GM18498 (cell line): Measurements from ENCODE around the gene RARB.

Experiments
- ATAC-seq: cut with Tn5 transposase; IDR thresholded peaks from one replicate; pipeline ENCODE4 v1.9.1; 2021; ENCODE audit warnings: mild to moderate bottlenecking, moderate library complexity; ENCODE audit not compliant: unreplicated experiment

The RARB gene

DNA sequence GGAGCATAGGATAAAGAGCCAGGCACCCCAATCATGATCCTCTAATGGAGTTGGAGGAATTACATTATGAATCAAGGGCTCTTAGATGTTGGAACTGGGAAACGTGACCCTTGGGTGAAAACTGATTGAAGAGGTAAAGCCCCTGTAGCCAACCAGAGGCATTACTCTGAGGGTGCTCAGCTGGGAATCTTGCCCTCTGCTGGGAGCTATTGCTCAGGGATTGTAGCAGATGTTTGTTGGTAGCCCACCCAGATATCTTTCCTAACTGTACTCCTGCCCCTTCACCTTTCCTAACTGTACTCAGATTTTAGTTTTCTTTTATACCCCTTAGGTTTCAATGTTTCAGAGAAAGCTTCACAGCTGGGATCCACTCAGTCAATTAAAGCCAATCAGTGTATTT, 74.2 kb downstream of the RARB start:
- no peak for ATAC-seq

DNA sequence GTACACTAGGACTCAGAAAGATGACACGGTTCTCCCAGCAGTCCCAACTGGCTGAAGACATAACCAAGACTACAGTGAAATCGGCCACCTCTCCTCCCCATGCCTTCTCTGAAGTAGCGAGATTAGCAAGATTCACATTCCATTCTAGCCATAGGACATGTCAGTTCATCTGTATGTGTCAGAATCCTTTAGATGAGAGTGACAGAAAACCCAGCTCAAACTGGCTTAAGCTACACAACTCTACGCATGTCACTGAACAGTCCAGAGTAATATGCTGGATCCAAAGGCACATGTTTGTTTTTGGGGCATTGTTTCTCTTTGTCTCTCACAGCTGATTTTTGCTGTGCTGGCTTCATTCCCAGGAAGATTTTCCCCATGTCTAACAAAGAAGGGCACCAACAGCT, 75.8 kb downstream of the RARB start:
- no peak for ATAC-seq

DNA sequence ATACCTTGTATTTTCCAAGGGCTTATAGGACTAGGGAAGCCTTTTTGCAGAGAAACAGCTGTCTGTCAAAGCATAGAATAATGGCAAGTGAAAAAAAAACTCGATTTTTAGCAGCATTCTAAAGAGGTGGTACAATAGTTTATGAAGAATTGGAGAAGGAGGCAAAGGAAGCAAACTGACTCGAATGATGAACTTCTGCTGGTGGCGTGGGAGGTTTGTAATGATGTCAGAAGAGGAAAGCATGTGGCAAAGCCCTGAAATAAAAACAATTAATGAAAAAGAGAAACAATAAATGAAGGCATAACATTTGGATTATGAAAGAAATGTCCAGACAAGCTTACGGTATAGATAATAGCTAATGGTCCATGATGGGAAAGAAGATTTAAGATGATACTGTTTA, 77.5 kb downstream of the RARB start:
- no peak for ATAC-seq

DNA sequence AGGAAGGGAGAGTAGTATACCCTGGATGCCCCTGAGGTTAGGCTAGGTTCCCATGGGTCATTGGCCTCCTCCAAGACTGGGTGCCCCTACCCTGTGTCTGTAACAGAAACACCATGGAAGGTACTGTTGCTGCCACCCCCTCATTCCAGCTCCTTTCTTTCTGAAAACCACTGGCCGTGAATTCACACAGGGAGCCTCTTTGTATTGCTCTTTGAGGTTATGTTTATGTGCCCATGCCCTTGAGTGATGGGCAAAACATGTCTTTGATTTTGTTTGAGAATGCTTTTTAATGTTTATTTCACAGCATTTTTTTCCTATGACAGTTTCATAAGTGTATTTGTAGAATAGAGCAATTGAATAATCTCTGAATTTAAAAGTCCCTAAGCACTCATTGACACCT, 79.7 kb downstream of the RARB start:
- no peak for ATAC-seq

DNA sequence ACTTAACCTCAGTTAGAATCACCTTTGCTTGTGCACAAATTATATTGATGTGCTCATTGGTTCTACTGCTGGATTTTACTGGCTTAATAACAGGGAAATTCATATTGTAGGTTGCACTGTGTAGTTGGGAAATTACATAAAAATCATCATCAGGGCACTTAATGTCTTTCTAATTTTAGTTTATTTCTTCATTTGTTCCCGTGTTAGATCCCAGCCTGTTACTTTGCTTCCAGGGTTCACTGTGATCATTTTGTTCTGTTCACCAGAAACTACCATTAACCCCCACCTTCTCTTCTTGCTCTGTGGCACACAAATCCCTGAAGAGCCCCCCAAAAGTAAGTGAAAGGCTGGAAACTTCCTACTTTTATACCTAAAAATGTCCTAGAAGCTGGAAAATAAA, 80.4 kb downstream of the RARB start:
- no peak for ATAC-seq

DNA sequence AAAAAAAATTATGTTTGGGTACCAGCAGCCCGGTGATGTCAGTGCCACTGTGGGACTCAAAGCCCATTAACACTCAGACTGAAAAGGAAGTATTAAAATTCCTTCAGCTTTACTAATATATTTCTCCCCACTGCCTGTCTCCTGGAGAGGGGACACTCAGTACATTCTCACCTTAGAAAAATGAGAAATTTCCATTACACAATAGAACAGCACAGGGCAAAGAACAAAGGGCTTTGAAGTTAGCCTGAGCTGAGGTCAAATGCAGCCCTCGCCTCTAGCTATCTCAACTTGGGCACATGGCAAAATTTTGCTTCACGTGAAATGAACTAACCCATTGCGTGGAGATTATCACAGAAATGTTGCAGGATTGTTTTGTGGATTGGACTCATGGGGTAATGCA, 80.8 kb downstream of the RARB start:
- no peak for ATAC-seq

DNA sequence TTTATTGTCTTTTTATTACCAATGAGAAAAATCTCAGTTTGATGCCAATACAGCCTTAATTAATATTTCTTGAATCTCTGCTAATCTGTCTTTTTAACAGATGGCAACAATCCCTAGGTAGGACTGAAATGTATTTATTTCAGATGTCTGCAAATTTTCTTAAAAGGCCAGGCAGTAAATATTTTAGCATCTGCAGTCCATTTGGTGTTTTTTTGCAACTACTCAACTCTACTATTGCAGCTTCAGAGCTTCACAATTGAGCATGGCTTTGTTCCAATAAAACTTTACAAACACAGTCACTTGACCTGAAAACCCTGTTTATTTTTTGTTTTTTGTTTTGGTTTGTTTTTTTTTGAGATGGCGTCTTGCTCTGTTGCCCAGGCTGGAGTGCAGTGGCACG, 82.7 kb downstream of the RARB start:
- no peak for ATAC-seq

DNA sequence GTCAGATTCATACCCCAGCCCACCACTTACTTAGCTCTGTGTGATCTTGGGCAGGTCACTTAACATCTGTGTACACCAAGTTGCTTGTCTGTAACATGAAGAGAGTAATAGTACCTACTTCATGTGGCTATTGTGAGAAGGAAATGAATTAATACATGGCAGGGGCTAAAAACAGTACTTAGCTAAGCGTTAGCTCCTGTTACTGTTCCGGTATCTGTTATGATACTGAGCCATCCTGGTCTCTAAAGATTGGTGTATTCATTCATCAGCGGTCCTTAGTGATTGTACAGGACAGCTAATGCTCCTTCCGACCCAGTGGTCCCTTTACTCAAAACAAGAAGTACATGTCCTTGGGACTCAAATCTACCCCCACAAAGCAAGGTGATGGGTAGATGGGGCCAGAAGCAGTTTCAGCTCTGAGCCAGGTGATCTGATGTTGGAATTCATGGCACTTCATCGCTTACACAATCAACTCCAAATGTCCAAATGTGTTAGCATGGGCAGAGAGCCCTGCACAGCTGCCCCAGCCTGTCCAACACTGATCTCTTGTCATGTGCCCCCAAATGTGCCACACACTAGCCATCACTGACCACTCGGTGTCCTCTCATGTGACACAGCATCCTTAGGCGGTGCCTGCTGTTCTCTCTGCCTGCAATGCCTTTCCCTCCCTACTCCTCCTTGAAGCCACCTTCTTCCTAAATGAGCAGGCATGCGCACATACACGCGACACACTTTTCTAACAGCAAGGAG, 84.1 kb downstream of the RARB start:
- ATAC-seq, result no peak

DNA sequence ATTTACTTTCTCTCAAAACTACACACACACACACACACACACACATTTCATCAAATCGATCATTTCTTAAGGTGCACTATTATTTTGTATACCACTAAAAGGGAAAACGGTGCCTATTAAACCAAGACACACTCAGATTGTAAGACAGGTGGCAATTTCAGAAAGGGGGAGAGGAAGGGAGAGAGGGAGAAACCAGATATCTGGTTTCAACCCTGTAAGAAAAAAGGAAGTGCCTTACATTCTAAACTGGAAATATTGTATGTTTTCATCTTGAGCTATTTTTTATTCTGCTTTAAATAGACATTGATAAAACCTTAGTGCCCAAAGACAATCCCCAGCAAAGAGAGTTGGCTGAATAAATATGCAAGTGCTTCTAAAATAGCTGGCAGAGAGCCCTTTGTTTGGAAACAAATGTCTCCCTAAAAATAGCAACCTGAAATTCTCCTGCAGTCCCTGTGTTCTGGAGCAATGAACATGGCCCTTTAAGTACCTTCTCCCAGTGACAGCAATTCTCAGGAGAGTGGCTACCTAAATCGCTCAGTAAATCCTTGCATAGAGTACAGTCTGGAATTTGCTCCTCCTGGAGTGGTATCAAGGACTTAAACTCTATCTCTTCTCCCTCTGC, 85.7 kb downstream of the RARB start:
- no peak for ATAC-seq

DNA sequence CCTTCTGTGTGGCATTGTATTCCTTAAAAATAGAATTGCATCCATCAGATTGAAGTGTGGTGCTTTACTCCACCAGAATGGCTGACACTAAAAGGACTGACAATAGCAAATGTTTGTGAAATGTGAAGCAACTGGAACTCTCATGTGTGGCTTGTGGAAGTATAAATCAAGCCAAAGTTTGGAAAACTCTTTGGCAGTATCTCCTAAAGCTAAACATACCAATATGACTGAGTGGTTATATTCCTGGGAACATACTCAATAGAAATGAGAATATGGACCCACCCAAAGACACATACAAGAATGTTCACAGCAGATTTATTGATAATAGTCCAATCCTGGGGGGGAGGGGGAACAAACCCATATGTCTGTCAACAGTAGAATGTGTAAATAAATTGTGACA, 87.1 kb downstream of the RARB start:
- ATAC-seq, result no peak

DNA sequence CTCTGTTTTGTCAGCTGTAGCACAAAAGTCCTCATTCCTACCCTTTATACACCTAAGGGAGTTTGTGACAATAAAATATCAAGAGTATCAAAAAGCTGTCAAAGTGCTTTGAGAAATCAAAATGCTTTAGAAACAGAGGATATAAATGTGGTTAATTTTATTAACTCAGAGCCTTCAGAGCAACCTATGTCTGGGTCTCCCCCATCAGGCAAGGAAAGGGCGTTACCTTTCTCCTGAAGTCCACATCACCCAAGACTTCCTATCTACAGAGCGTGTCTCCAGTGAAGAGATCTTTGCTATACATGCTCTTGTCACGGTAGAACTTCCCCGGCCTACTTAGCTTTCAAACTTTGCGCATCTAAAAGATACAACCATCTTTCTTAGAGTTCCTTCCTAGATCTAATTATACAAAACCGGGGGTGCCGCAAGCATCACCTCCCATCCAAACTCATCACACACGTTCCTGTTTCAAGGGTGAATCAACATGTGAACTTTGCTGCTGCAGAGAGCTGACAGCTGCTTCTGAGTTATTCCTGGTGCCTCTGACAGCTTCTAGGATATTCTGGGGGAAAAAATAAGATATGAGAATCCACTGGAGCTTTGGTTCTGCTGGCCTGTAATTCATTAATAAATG, 93.0 kb downstream of the RARB start:
- no peak for ATAC-seq

DNA sequence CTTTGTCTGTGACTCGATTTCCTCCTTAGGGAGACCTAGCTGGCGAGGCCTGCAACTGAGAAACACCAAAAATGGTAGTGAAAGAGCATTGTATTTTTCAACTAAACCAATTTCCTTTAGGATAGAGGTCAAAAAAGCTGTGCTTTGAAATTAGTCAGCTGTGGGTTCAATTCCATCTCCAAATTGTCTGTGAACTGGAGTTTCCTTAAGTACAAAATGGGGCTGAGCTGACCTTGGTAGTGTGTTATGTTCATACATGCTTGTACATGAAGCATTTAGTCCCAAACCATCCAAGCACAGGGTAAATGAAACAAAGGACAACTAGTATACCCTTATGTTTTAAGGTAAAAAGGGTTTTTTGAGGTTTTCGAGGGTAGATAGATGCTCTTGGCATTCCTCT, 99.3 kb downstream of the RARB start:
- no peak for ATAC-seq

DNA sequence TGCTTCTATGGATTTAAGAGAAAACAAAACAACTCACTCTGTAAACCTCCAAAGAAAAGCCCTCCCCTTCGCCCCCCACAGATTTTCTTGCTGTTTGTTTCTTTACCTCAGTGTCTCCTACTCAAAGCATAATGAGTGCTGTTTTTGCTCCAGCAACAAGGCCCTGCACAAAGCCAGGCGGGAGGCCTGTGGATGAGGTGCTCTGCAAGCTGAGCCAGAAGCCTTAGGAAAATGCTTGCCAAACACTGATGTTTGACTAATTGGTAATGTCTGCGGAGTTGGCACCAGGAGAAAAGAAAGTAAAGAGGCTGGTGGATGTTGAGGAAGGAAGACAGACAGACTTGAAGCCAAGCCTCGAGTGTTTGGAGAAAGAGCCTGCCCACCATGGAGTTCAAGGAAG, 99.7 kb downstream of the RARB start:
- ATAC-seq, result no peak

DNA sequence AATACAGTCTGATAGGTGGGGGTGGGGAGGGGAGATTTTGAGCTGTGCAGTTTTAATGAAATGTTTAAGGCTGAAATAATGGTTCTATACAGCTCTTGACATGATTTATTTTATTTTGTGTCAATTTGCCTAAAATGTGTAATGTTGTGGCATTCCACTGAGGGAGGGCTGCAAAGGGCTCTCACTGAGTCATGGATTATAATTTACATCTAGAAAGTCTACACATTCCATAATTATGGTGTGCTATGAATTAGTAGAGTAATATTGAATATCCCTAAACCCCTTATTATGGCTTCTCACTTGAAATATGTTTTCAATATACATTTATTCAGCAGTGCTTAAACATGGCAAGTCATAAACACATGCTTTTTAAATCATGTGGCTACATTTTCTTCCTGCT, 103.9 kb downstream of the RARB start:
- ATAC-seq, result no peak

DNA sequence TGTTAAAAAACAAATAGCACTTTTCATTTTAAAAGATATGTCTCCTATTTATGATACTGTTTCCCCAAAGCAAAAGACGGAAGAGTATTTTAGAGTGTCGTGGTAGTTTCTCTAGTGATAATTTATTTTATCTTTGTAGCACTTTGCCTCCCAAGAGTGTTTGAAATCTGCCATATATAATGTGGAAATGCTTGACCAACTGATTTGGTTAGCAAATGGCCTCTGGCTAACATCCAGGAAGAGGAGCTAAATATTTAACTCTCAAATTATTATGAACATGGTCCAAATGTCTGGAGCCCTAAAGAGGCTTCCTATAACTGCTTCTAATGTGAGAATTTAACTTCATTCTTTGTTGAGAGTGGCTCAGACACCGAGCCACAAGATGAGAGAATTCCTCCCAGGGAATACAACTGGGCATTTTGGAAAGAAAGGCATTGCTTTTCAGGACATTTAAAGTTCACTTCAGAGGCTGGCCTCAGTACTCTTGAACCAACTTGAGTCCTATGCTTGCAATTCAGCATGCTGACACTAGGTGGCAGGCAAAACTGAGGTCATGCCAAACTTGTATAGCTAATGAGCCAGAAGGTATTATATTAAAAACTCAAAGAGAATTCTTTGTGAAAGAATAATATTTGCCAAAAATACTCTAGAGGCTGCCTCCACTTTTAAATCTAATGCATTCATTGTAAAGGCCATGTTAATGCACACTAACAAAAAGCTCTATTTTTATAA, 104.5 kb downstream of the RARB start:
- no peak for ATAC-seq

DNA sequence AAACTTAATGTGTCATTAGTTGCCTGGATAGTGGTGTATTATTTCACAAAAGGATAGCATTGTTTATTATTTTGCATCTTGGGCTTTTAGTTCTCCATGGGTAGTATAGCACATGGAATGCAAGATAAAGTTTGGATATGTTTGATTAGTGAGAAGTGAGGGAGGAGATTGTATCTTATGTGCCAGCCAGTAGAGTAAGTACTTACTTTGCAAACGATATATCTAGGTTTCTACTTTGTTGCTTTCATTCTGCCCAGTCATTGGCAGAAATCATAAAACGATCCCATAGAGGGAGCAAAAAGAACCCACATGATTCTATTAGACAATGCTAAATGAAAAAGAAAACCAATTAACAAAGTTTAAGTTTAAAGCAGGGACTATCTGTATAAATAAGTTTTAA, 105.3 kb downstream of the RARB start:
- no peak for ATAC-seq

DNA sequence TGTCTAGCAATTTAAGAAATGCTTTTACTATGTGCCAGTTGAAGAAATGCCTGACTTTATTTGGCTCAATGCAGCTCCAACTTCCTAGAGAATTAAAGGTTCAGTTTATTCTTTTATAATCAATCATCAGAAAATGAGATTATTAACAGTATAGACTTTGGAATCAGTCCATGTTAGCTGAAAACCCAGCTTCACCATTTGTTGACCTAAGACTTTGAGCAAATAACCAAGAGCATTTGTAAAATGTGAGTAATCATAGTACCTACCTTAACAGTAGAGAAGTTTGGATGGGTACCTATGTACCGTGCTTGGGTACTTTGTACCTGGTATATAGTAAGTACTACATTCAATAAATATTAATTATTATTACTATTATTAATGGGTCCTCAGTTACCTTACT, 105.9 kb downstream of the RARB start:
- ATAC-seq, result no peak

DNA sequence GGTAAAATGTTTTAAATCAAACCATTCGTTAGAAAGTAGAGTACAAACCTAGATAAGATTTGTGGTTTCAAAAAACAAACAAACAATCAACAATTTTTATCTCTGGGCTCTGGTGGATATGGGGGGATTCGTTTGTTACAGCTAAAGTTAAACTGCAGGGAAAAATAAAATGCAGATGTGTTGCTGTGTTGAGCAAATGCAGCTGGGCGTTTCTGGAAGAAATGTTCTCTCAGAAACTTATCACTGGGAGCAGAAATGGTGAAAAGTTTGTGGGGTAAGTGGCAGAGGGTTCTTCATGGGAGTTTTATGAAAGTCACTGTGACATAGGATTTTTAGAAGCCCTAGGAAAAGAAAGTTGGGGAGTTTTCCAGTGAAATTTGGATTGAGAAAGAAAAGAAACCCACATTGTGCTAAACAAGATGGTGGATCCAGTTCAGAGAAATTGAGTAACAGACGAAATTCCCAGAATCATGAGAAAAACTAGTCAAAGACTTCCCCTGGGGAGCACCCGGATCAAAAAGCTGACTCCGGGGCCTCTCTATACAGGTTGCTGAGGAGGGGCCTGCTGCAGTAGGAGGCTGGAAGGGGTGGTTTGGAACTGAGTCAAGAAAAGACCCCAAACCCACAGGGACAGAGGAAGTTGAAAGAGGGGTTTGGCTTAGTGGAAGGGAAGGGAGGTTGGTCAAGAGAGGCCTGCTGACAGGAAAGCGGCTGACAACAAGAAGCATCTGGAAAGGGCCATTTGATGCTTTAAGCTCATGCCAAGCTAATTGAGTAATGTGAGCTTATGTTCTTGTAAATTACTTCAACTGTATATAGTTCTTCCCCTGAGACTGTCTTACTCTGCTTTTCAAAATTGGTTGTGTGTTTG, 108.7 kb downstream of the RARB start:
- no peak for ATAC-seq

DNA sequence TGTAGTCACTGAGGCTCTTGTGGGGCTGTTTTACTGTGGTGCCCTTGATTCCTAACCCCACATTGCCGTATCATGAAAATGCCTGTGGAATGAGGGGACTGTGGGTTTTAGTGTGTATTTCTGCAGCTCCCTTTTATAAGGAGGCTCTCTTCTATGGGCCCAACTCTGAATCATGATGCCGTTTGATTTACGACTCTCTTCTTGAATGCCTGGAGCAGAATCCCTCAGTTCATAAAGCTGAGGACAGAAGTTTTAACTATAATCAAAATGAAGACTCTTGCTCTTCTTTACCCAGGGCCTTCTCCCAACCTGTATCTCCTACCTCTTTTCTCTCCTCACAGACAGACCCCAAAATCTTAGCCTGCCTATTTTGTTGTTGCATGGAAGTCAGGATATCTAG, 109.5 kb downstream of the RARB start:
- ATAC-seq, result no peak

DNA sequence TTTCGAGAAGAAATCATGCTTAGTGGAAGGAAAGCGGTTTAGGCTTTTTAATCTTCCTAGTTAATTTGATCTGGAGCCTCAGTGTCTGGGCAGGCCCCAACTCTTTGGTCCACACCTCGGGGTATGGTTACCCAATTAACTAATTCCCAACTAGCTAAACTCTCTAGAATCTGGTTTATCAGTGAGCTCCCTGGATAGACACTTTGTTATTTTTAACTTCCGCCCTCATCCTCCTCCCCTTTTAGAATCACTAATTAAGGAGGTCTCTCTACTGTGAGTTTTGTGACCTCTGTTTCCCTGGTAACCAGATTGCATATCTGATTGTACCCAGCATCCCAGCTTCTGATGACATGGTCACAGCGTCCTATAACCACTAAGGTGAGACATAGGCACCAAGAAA, 112.2 kb downstream of the RARB start:
- ATAC-seq, result no peak

DNA sequence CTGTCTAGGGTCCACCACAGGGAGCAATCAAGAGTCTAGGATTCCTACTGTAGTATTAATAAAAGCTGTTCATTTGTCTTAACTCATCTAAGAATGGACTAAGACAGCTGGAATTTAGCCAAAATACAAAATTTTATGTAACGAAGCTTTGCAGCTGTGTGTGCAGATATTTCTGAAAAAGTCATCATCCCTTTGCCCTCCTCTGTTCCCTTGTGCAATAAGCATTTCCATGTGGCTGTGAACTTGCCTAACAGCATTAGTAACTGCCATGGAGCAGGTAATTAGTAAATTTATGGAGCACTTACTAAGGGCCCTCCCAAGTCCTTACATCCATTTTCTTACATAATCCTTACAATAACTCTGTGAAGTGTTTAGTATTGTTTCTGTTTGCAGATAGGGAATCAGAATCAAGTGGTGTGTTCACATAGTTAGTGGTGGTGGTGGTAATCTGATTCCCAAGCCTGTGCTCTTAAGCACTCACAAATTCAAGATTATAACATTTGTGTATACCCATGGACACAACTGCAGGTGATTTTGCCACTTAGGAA, 114.5 kb downstream of the RARB start:
- ATAC-seq, result no peak
